ENCODE data around the gene OLFML3.

Gene OLFML3

GRCh38 chr1:114025609-114026401 lies 46.5 kb downstream of the OLFML3 start:
- peak; percentile 21 for DNase-seq (ENCODE audit: low spot score)

GRCh38 chr1:114026797-114027196 lies 47.5 kb downstream of the OLFML3 start:
- DNase-seq (ENCODE audit: low spot score): no peak

All from AG08395 (cell line).